Endothelial cell (in vitro differentiated cells): ENCODE results near the gene TLE4. TPM values are rescaled to one million over a fixed set of nuclear protein-coding genes. Genes with fewer than 3 reads are reported as not detected.

Experiments
- DNase-seq: peaks from one replicate; pipeline ENCODE4 v3.0.0; 2021; ENCODE audit warnings: low spot score
- H3K27ac Mint-ChIP-seq: one replicate; pipeline ENCODE4 v1.8.0; 2021; ENCODE audit warnings: mixed read lengths, inconsistent platforms; ENCODE audit not compliant: unreplicated experiment
- H3K27me3 Mint-ChIP-seq: one replicate; pipeline ENCODE4 v1.8.0; 2021; ENCODE audit warnings: mild to moderate bottlenecking, moderate library complexity, mixed read lengths, inconsistent platforms; ENCODE audit not compliant: unreplicated experiment
- H3K36me3 Mint-ChIP-seq: one replicate; pipeline ENCODE4 v1.8.0; 2021; ENCODE audit warnings: mild to moderate bottlenecking, low read depth, mixed read lengths, inconsistent platforms; ENCODE audit not compliant: unreplicated experiment
- H3K4me1 Mint-ChIP-seq: one replicate; pipeline ENCODE4 v1.8.0; 2021; ENCODE audit warnings: mild to moderate bottlenecking, mixed read lengths, inconsistent platforms; ENCODE audit not compliant: unreplicated experiment
- H3K4me3 Mint-ChIP-seq: one replicate; pipeline ENCODE4 v1.8.0; 2021; ENCODE audit warnings: mild to moderate bottlenecking, mixed read lengths, inconsistent platforms; ENCODE audit not compliant: unreplicated experiment
- H3K9me3 Mint-ChIP-seq: one replicate; pipeline ENCODE4 v1.8.0; 2021; ENCODE audit warnings: mixed read lengths, inconsistent platforms; ENCODE audit not compliant: unreplicated experiment
- CTCF ChIP-seq: fragments of 200-600 bp; sonication (generic); IDR thresholded peaks from one replicate; pipeline ENCODE4 v1.5.0; 2021; ENCODE audit warnings: antibody characterized with exemption; ENCODE audit not compliant: unreplicated experiment
- total RNA-seq: library from RNA; stranded (reverse); fragmentation: NEBNext Ultra II Directional; extraction: Animal tissue kit (Norgen Biotek cat#: 25700); gene quantifications from one replicate; pipeline ENCODE4 v1.2.1, GENCODE V29; 2021; ENCODE audit not compliant: unreplicated experiment

Gene TLE4
- total RNA-seq, 1 donor from 2014 or later, result 88.4 TPM

DNA sequence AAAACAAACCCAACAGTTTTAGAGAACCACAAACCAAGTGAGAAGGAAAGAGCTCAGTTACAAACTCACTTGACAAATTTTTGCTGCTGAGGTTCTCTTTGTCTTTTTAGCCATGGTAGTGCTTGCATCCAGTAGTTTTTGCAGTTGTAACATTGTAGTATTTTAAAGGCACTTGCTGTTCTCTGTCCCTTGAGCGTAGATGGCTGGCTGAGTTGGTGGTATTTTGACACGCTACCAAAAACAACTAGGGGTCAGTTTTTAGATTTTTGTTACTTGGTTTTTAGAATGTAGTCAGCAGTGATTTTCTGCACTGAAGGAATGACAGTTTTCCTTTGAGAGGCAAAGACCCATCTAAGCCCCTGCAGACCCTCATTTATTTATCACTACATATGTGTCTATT lies 58.0 kb downstream of the TLE4 start:
- Mint-ChIP-seq H3K27me3 (no peaks in the 10 kb centered on the region), H3K4me1 (peaks cover 44% of the 10 kb centered on the region), H3K9me3 (no peaks in the 10 kb centered on the region), H3K36me3 (peaks cover 4% of the 10 kb centered on the region), H3K27ac (no peak overlapping the region), H3K4me3 (no peak overlapping the region)
- TF ChIP-seq CTCF, result no peak
- DNase-seq, result no peak

DNA sequence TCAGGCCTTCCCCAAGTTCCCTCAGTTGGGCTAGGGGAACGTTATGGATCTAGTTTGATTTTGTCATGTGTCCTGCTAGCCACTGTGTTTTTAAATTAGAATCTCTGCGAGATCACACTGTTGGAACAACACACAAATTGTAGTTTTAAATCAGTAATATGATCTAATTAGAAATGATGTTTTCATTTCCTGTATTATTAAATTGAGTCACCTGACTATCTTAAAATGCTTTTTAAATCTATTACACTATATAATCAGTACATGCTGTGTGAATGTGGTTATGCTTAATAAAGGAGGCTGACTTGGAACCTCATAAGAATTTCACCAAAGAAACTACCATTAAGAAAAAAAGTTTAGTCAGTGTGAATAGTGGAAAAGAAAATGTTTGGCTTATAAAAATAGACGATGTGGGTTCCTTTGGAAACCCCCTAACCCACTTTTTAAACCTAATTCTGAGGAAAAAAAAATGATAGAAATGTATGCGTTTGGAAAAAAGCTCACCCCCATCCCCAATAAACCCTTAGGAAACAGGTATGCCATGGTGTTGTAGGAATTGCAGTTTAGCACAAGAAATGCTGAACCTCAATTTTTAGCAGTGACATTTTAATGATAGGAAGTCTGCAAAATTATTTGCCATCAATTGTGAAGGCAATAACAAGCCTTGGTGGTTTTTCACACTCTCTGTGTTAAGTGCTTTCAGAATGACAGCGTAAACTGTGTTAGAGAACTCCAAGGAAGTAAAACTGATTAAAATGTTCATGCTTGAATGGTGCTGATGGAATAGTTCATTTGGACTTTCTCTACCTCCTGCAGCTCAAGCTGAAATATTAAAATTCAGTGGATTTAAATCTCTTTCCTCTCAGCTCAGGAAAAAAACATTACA lies 59.0 kb downstream of the TLE4 start:
- no peak overlapping the region for H3K4me3 Mint-ChIP-seq
- TF ChIP-seq CTCF, result no peak
- no peak for DNase-seq
- H3K27me3 Mint-ChIP-seq, result no peaks in the 10 kb centered on the region
- peaks cover 4% of the 10 kb centered on the region for H3K36me3 Mint-ChIP-seq
- H3K4me1 Mint-ChIP-seq, result peaks cover 39% of the 10 kb centered on the region
- H3K27ac Mint-ChIP-seq, result no peak overlapping the region
- no peaks in the 10 kb centered on the region for H3K9me3 Mint-ChIP-seq

- Mint-ChIP-seq H3K4me3 (peak overlapping the region; percentile 12), H3K9me3 (no peaks in the 10 kb centered on the region), H3K36me3 (peaks cover 4% of the 10 kb centered on the region), H3K4me1 (peaks cover 41% of the 10 kb centered on the region), H3K27ac (no peak overlapping the region), H3K27me3 (no peaks in the 10 kb centered on the region)
- no peak for DNase-seq
- TF ChIP-seq CTCF, result no peak
These were observed 60.3 kb downstream of the TLE4 start for GRCh38 chr9:79632060-79632459.

GRCh38 chr9:79632705-79633104 lies 60.9 kb downstream of the TLE4 start:
- Mint-ChIP-seq H3K27me3 (no peaks in the 10 kb centered on the region), H3K4me1 (peaks cover 41% of the 10 kb centered on the region), H3K4me3 (no peak overlapping the region), H3K36me3 (peaks cover 4% of the 10 kb centered on the region), H3K27ac (no peak overlapping the region), H3K9me3 (no peaks in the 10 kb centered on the region)
- no peak for TF ChIP-seq CTCF
- no peak for DNase-seq

GRCh38 chr9:79633558-79633957 lies 61.8 kb downstream of the TLE4 start:
- no peak overlapping the region for H3K27ac Mint-ChIP-seq
- peaks cover 4% of the 10 kb centered on the region for H3K36me3 Mint-ChIP-seq
- no peaks in the 10 kb centered on the region for H3K27me3 Mint-ChIP-seq
- TF ChIP-seq CTCF, result no peak
- no peak overlapping the region for H3K4me3 Mint-ChIP-seq
- no peaks in the 10 kb centered on the region for H3K9me3 Mint-ChIP-seq
- DNase-seq, result no peak
- peaks cover 33% of the 10 kb centered on the region for H3K4me1 Mint-ChIP-seq
